DOHH2 (cell line): ENCODE results near the gene FNIP2.
"Not testable (repeated sequence)": the region's sequence is repeated elsewhere in the genome, so short reads cannot be mapped to it uniquely, and the experiment has no call there.

Experiments
- H3F3A ChIP-seq: fragments of 200-600 bp; sonication (generic), shearing (Covaris generic); 2 replicates; pipeline ENCODE4 v1.6.0; 2016; ENCODE audit warnings: antibody characterized with exemption, mild to moderate bottlenecking; ENCODE audit not compliant: control insufficient read depth, insufficient read depth
- H3K27ac ChIP-seq: fragments of 200-600 bp; sonication (generic); 2 replicates; pipeline ENCODE4 v1.5.1; 2014; ENCODE audit warnings: low read depth, mild to moderate bottlenecking, low read length, moderate library complexity
- H3K27me3 ChIP-seq: fragments of 200-600 bp; sonication (generic); 2 replicates; pipeline ENCODE4 v1.6.1; 2014; ENCODE audit warnings: mild to moderate bottlenecking, low read length, mixed read lengths; ENCODE audit not compliant: control insufficient read depth
- H3K36me3 ChIP-seq: fragments of 200-600 bp; sonication (generic); 2 replicates; pipeline ENCODE4 v1.6.1; 2014; ENCODE audit warnings: mild to moderate bottlenecking, low read length, moderate library complexity, mixed read lengths; ENCODE audit not compliant: control insufficient read depth
- H3K4me1 ChIP-seq: fragments of 200-600 bp; sonication (generic); 2 replicates; pipeline ENCODE4 v1.6.1; 2014; ENCODE audit warnings: mild to moderate bottlenecking, low read length, mixed read lengths; ENCODE audit not compliant: control insufficient read depth
- H3K4me2 ChIP-seq: fragments of 200-600 bp; sonication (generic); 2 replicates; pipeline ENCODE4 v1.6.0; 2014; ENCODE audit warnings: mild to moderate bottlenecking, low read length, moderate library complexity
- H3K4me3 ChIP-seq: fragments of 200-600 bp; sonication (generic); 2 replicates; pipeline ENCODE4 v1.5.1; 2014; ENCODE audit warnings: mild to moderate bottlenecking, low read length, mixed read lengths
- H3K79me2 ChIP-seq: fragments of 200-600 bp; sonication (generic); 2 replicates; pipeline ENCODE4 v1.6.1; 2014; ENCODE audit warnings: mild to moderate bottlenecking, low read length, mixed read lengths; ENCODE audit not compliant: control insufficient read depth
- H3K9me2 ChIP-seq: fragments of 200-600 bp; sonication (generic); replicated peaks from 2 replicates; pipeline ENCODE4 v1.6.1; 2014; ENCODE audit warnings: mild to moderate bottlenecking, low read length, mixed read lengths; ENCODE audit not compliant: control insufficient read depth
- H3K9me3 ChIP-seq: fragments of 200-600 bp; sonication (generic); 2 replicates; pipeline ENCODE4 v1.6.1; 2014; ENCODE audit warnings: antibody characterized with exemption, low read length, mixed read lengths; ENCODE audit not compliant: control insufficient read depth, insufficient read depth
- H4K20me1 ChIP-seq: fragments of 200-600 bp; sonication (generic); 2 replicates; pipeline ENCODE4 v1.6.0; 2014; ENCODE audit warnings: low read depth, mild to moderate bottlenecking, antibody characterized with exemption, low read length, moderate library complexity; ENCODE audit not compliant: control insufficient read depth, insufficient read depth
- CTCF ChIP-seq: fragments of 200-600 bp; sonication (generic); IDR thresholded peaks from one replicate; pipeline ENCODE4 v1.5.1; 2014; ENCODE audit warnings: antibody characterized with exemption, mild to moderate bottlenecking, low read depth, low read length; ENCODE audit not compliant: poor library complexity, severe bottlenecking
- EZH2phosphoT487 ChIP-seq: fragments of 200-600 bp; sonication (generic); IDR thresholded peaks from 2 replicates; pipeline ENCODE4 v1.6.1; 2017; ENCODE audit warnings: borderline replicate concordance, mild to moderate bottlenecking, antibody characterized with exemption, low read length, moderate library complexity, mixed read lengths

Gene FNIP2

GRCh38 chr4:158758703-158759102, 10.1 kb upstream of the FNIP2 start:
- no peak overlapping the region for H3K27ac ChIP-seq
- H3K9me2 ChIP-seq, result no peaks in the 10 kb centered on the region
- no peaks in the 10 kb centered on the region for H3K9me3 ChIP-seq
- H3K79me2 ChIP-seq, result no peaks in the 10 kb centered on the region
- no peaks in the 10 kb centered on the region for H3K4me1 ChIP-seq
- no peaks in the 10 kb centered on the region for H3F3A ChIP-seq
- no peaks in the 10 kb centered on the region for H3K36me3 ChIP-seq
- no peak overlapping the region for H3K4me2 ChIP-seq
- H3K27me3 ChIP-seq, result peaks cover 6% of the 10 kb centered on the region; the same call in 1 of the 2 replicates
- TF ChIP-seq EZH2phosphoT487, result no peak
- TF ChIP-seq CTCF, result no peak
- H3K4me3 ChIP-seq, result no peak overlapping the region
- H4K20me1 ChIP-seq, result no peaks in the 10 kb centered on the region

GRCh38 chr4:158759539-158759938, 9.3 kb upstream of the FNIP2 start:
- H4K20me1 ChIP-seq, H3F3A ChIP-seq, H3K4me1 ChIP-seq, H3K79me2 ChIP-seq, H3K9me2 ChIP-seq, H3K9me3 ChIP-seq, H3K4me3 ChIP-seq, H3K36me3 ChIP-seq, H3K27me3 ChIP-seq, H3K27ac ChIP-seq, H3K4me2 ChIP-seq: not testable (repeated sequence)

- Histone ChIP-seq H3K27ac (no peak overlapping the region), H3K9me2 (no peaks in the 10 kb centered on the region)
Measured at GRCh38 chr4:158760866-158761265, 8.0 kb upstream of the FNIP2 start.

GRCh38 chr4:158762553-158762952, 6.3 kb upstream of the FNIP2 start:
- no peaks in the 10 kb centered on the region for H3K36me3 ChIP-seq
- no peaks in the 10 kb centered on the region for H4K20me1 ChIP-seq
- H3K79me2 ChIP-seq, result no peaks in the 10 kb centered on the region
- peaks cover 8% of the 10 kb centered on the region for H3K4me1 ChIP-seq
- 0 out of 2 replicates have a peak, but pooled peaks cover 6% of the 10 kb centered on the region for H3K27me3 ChIP-seq
- H3K4me2 ChIP-seq, result no peak overlapping the region
- TF ChIP-seq CTCF, result no peak
- TF ChIP-seq EZH2phosphoT487, result no peak
- H3K4me3 ChIP-seq, result no peak overlapping the region
- peaks cover under 1% of the 10 kb centered on the region for H3F3A ChIP-seq
- H3K9me2 ChIP-seq, result no peaks in the 10 kb centered on the region
- no peaks in the 10 kb centered on the region for H3K9me3 ChIP-seq
- no peak overlapping the region for H3K27ac ChIP-seq

More at GRCh38 chr4:158760866-158761265, 8.0 kb upstream of the FNIP2 start:
- no peaks in the 10 kb centered on the region for H3K4me1 ChIP-seq
- no peaks in the 10 kb centered on the region for H3K36me3 ChIP-seq
- H3K79me2 ChIP-seq, result no peaks in the 10 kb centered on the region
- H3K9me3 ChIP-seq, result no peaks in the 10 kb centered on the region
- no peak overlapping the region for H3K4me3 ChIP-seq
- peaks cover 4% of the 10 kb centered on the region; the same call in 1 of the 2 replicates for H3K27me3 ChIP-seq
- no peaks in the 10 kb centered on the region for H3F3A ChIP-seq
- H4K20me1 ChIP-seq, result no peaks in the 10 kb centered on the region
- H3K4me2 ChIP-seq, result no peak overlapping the region
- no peak for TF ChIP-seq EZH2phosphoT487
- no peak for TF ChIP-seq CTCF
